Inflammatory macrophage treated with lipopolysaccharide for 1 hour (primary cell): ENCODE results near the gene NAT9.

Experiments
- DNase-seq, 2 donors: peaks; one replicate each; pipeline ENCODE4 v3.0.0-alpha.2; 2020 to 2022

Gene NAT9

GRCh38 chr17:74779501-74779900 lies 3.4 kb upstream of the NAT9 start:
- peak; percentile 35 to 84 for DNase-seq

- peak; percentile 39 to 81 for DNase-seq
Measured at GRCh38 chr17:74778960-74779359, 2.8 kb upstream of the NAT9 start.

GRCh38 chr17:74777901-74778515 lies 1.9 kb upstream of the NAT9 start:
- peak; percentile 36 to 47 for DNase-seq

GRCh38 chr17:74776990-74777389 lies 845 bp upstream of the NAT9 start:
- no peak for DNase-seq

- DNase-seq = peak; percentile 18 to 24
Measured at GRCh38 chr17:74775409-74776043, 619 bp downstream of the NAT9 start.

- DNase-seq = no peak
Measured at GRCh38 chr17:74773871-74774286, 2.3 kb downstream of the NAT9 start.

GRCh38 chr17:74773414-74773813 lies 2.7 kb downstream of the NAT9 start:
- DNase-seq = no peak

- DNase-seq = no peak
Measured at GRCh38 chr17:74772053-74772452, 4.1 kb downstream of the NAT9 start.

- no peak for DNase-seq
Measured at GRCh38 chr17:74771319-74771914, 4.7 kb downstream of the NAT9 start.

GRCh38 chr17:74770498-74771318 lies 5.4 kb downstream of the NAT9 start:
- DNase-seq = peak in 1 of 2 donors; percentile 42

- DNase-seq = no peak
Measured at GRCh38 chr17:74769856-74770497, 6.2 kb downstream of the NAT9 start.

- no peak for DNase-seq
Measured at GRCh38 chr17:74769266-74769855, 6.8 kb downstream of the NAT9 start.

- no peak for DNase-seq
Measured at GRCh38 chr17:74768763-74769114, 7.4 kb downstream of the NAT9 start.

- DNase-seq = no peak
Measured at GRCh38 chr17:74768069-74768762, 7.9 kb downstream of the NAT9 start.

- no peak for DNase-seq
Measured at GRCh38 chr17:74767111-74767516, 9.0 kb downstream of the NAT9 start.

GRCh38 chr17:74766413-74766812 lies 9.7 kb downstream of the NAT9 start:
- no peak for DNase-seq

- no peak for DNase-seq
Measured at GRCh38 chr17:74764751-74765286, 11.3 kb downstream of the NAT9 start.

GRCh38 chr17:74763565-74764387 lies 12.4 kb downstream of the NAT9 start:
- no peak for DNase-seq

- no peak for DNase-seq
Measured at GRCh38 chr17:74761931-74762330, 14.2 kb downstream of the NAT9 start.

- DNase-seq = no peak
Measured at GRCh38 chr17:74761419-74761818, 14.7 kb downstream of the NAT9 start.
